Measurements from ENCODE around the gene KIZ.

DNA sequence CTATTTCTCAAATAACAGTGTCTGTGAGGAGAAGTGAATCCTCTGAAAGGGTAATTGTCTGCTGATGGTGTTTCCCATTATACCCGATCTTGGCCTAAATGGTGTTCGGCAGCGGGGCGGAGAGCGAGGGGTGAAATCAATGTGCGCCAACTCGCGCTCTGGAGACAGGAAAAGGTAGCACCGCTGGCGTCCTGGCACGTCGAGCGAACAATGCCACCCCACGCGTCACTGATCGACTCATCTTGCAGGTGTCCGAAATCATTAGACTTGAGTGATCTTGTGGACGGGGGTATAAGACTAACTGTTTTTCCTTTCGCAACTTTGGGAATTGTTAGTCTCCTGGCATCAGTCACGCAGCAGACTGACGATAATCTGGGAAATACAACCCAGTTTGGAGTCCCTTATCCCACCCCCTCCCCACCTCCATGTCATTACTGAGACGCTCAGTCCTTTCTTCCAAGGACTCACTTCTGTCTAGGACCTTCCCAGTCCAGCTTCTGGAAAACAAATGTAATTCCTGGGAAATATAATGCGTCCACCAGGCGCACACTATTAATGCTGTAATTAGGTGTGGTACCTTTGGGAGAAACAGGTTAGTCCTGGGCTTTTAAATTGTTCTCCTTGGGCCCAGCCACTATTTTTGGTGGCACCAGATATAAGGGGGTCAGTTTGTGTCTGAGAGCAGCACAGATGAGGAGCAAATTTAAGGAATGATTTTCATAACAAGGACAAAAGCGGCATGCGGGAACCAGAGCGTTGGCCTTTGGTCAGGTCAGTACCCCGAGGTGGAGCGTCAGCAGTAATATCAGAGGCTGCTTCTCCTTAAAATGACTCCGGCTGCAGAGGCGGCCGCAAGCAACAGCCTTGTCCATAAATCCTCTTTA, 22.1 kb upstream of the KIZ start:
- TF ChIP-seq EZH2 (IDR thresholded peaks at IDR 0.05) (no peak), POLR2AphosphoS5 (IDR thresholded peaks at IDR 0.05; ENCODE audit: borderline replicate concordance, low read depth, low read length) (no peak), FOXP2 (optimal IDR thresholded peaks at IDR 0.05; ENCODE audit: control extremely low read depth, extremely low read length, insufficient read depth) (no peak)

Data from SK-N-MC (cell line).